ENCODE results near the gene ACADSB. TPM values are rescaled to one million over a fixed set of nuclear protein-coding genes. Genes with fewer than 3 reads are reported as not detected.

Gene ACADSB
- total RNA-seq, 1 donor from 2014 or later, result 4.5 TPM

GRCh38 chr10:123001370-123001769 is 7.4 kb upstream of the ACADSB start:
- no peak for DNase-seq (ENCODE audit: low read depth in 2 of 2)

GRCh38 chr10:123004298-123004697 is 4.5 kb upstream of the ACADSB start:
- no peak for DNase-seq (ENCODE audit: low read depth in 2 of 2)

GRCh38 chr10:123007558-123008354 is 1.1 kb upstream of the ACADSB start:
- peak; percentile 26 to 79 for DNase-seq (ENCODE audit: low read depth in 2 of 2)

GRCh38 chr10:123009105-123009820 is 457 bp downstream of the ACADSB start:
- peak in 1 of 2 donors; percentile 9 for DNase-seq (ENCODE audit: low read depth in 2 of 2)

GRCh38 chr10:123011987-123012386 is 3.2 kb downstream of the ACADSB start:
- DNase-seq (ENCODE audit: low read depth in 2 of 2), result no peak

GRCh38 chr10:123013456-123014419 is 4.9 kb downstream of the ACADSB start:
- no peak for DNase-seq (ENCODE audit: low read depth in 2 of 2)

GRCh38 chr10:123014772-123015171 is 6.0 kb downstream of the ACADSB start:
- no peak for DNase-seq (ENCODE audit: low read depth in 2 of 2)

GRCh38 chr10:123016228-123016627 is 7.4 kb downstream of the ACADSB start:
- DNase-seq (ENCODE audit: low read depth in 2 of 2), result no peak

- DNase-seq (ENCODE audit: low read depth in 2 of 2), result no peak
Observed at GRCh38 chr10:123017421-123018165, 8.8 kb downstream of the ACADSB start.

- no peak for DNase-seq (ENCODE audit: low read depth in 2 of 2)
Observed at GRCh38 chr10:123018531-123018930, 9.7 kb downstream of the ACADSB start.

GRCh38 chr10:123019264-123019663 is 10.5 kb downstream of the ACADSB start:
- DNase-seq (ENCODE audit: low read depth in 2 of 2), result no peak

GRCh38 chr10:123019941-123020703 is 11.3 kb downstream of the ACADSB start:
- no peak for DNase-seq (ENCODE audit: low read depth in 2 of 2)

GRCh38 chr10:123021517-123021916 is 12.7 kb downstream of the ACADSB start:
- peak in 1 of 2 donors; percentile 28 for DNase-seq (ENCODE audit: low read depth in 2 of 2)

GRCh38 chr10:123024540-123024939 is 15.7 kb downstream of the ACADSB start:
- DNase-seq (ENCODE audit: low read depth in 2 of 2), result no peak

- no peak for DNase-seq (ENCODE audit: low read depth in 2 of 2)
Observed at GRCh38 chr10:123026302-123026701, 17.5 kb downstream of the ACADSB start.

- DNase-seq (ENCODE audit: low read depth in 2 of 2), result no peak
Observed at GRCh38 chr10:123027861-123028260, 19.1 kb downstream of the ACADSB start.

- DNase-seq (ENCODE audit: low read depth in 2 of 2), result no peak
Observed at GRCh38 chr10:123031124-123031523, 22.3 kb downstream of the ACADSB start.

- no peak for DNase-seq (ENCODE audit: low read depth in 2 of 2)
Observed at GRCh38 chr10:123034332-123034731, 25.5 kb downstream of the ACADSB start.

- DNase-seq (ENCODE audit: low read depth in 2 of 2), result no peak
Observed at GRCh38 chr10:123035467-123036086, 26.8 kb downstream of the ACADSB start.
